H9 (cell line): ENCODE results near the gene PARVB. TPM values are rescaled to one million over a fixed set of nuclear protein-coding genes. Genes with fewer than 3 reads are reported as not detected.

Experiments used
- DNase-seq: peaks from one replicate; pipeline ENCODE4 v3.0.0-alpha.2; 2017
- H2AFZ ChIP-seq: one replicate; pipeline ENCODE4 v1.6.1; 2013; ENCODE audit warnings: mild to moderate bottlenecking, low read length, control low read depth, moderate library complexity
- H2AK5ac ChIP-seq: 2 replicates; pipeline ENCODE4 v1.6.1; 2013; ENCODE audit warnings: low read length, control low read depth, mixed read lengths; ENCODE audit not compliant: insufficient read length
- H2BK120ac ChIP-seq: one replicate; pipeline ENCODE4 v1.6.1; 2013; ENCODE audit warnings: low read depth, mild to moderate bottlenecking, low read length, control low read depth, inconsistent platforms; ENCODE audit not compliant: poor library complexity, severe bottlenecking
- H2BK12ac ChIP-seq: 2 replicates; pipeline ENCODE4 v1.6.1; 2013; ENCODE audit warnings: low read length, control low read depth, mixed read lengths, low read depth; ENCODE audit not compliant: insufficient read length
- H2BK15ac ChIP-seq: 2 replicates; pipeline ENCODE4 v1.6.1; 2013; ENCODE audit warnings: low read depth, low read length, control low read depth
- H2BK20ac ChIP-seq: one replicate; pipeline ENCODE4 v1.6.1; 2013; ENCODE audit warnings: low read depth, mild to moderate bottlenecking, low read length, control low read depth, inconsistent platforms; ENCODE audit not compliant: poor library complexity, severe bottlenecking
- H2BK5ac ChIP-seq: 2 replicates; pipeline ENCODE4 v1.6.1; 2013; ENCODE audit warnings: low read length, control low read depth, mixed read lengths; ENCODE audit not compliant: insufficient read length
- H3K14ac ChIP-seq: 2 replicates; pipeline ENCODE4 v1.6.1; 2013; ENCODE audit warnings: low read length, control low read depth; ENCODE audit not compliant: insufficient read depth
- H3K18ac ChIP-seq: 2 replicates; pipeline ENCODE4 v1.6.1; 2013; ENCODE audit warnings: low read depth, mild to moderate bottlenecking, mixed read lengths, low read length, control low read depth; ENCODE audit not compliant: insufficient read length
- H3K23ac ChIP-seq: 2 replicates; pipeline ENCODE4 v1.6.1; 2013; ENCODE audit warnings: low read length, control low read depth, mixed read lengths, low read depth; ENCODE audit not compliant: insufficient read length
- H3K23me2 ChIP-seq: 2 replicates; pipeline ENCODE4 v1.6.1; 2013; ENCODE audit warnings: low read depth, mild to moderate bottlenecking, mixed read lengths, low read length, control low read depth; ENCODE audit not compliant: insufficient read length, poor library complexity, severe bottlenecking
- H3K27ac ChIP-seq: 2 replicates; pipeline ENCODE4 v1.5.1; 2013; ENCODE audit warnings: low read length, control low read depth, mixed read lengths, low read depth; ENCODE audit not compliant: insufficient read length
- H3K27me3 ChIP-seq: 2 replicates; pipeline ENCODE4 v1.6.1; 2013; ENCODE audit warnings: low read length, control low read depth, inconsistent platforms; ENCODE audit not compliant: insufficient read depth
- H3K4ac ChIP-seq: 2 replicates; pipeline ENCODE4 v1.6.1; 2013; ENCODE audit warnings: low read depth, mild to moderate bottlenecking, control low read depth, inconsistent platforms, low read length, moderate library complexity
- H3K4me1 ChIP-seq: 2 replicates; pipeline ENCODE4 v1.6.1; 2013; ENCODE audit warnings: low read length, control low read depth, inconsistent platforms; ENCODE audit not compliant: insufficient read depth
- H3K4me2 ChIP-seq: 2 replicates; pipeline ENCODE4 v1.6.1; 2013; ENCODE audit warnings: low read length, control low read depth, mixed read lengths; ENCODE audit not compliant: insufficient read length, insufficient read depth
- H3K56ac ChIP-seq: 2 replicates; pipeline ENCODE4 v1.6.1; 2013; ENCODE audit warnings: low read depth, mild to moderate bottlenecking, mixed read lengths, low read length, control low read depth; ENCODE audit not compliant: insufficient read length
- H3K79me1 ChIP-seq: 2 replicates; pipeline ENCODE4 v1.6.1; 2013; ENCODE audit warnings: low read depth, mild to moderate bottlenecking, moderate library complexity, low read length, control low read depth, inconsistent platforms; ENCODE audit not compliant: insufficient read depth, poor library complexity, severe bottlenecking
- H3K79me2 ChIP-seq: 2 replicates; pipeline ENCODE4 v1.6.1; 2013; ENCODE audit warnings: low read length, control low read depth, inconsistent platforms; ENCODE audit not compliant: insufficient read depth
- H3K9ac ChIP-seq: 2 replicates; pipeline ENCODE4 v1.6.1; 2013; ENCODE audit warnings: low read length, control low read depth, mixed read lengths; ENCODE audit not compliant: insufficient read length; ENCODE audit errors: extremely low read depth
- H3K9me3 ChIP-seq: one replicate; pipeline ENCODE4 v1.6.1; 2013; ENCODE audit warnings: low read depth, low read length, inconsistent platforms; ENCODE audit not compliant: control insufficient read depth
- H3T11ph ChIP-seq: one replicate; pipeline ENCODE4 v1.6.1; 2013; ENCODE audit warnings: mild to moderate bottlenecking, low read length, control low read depth, inconsistent platforms
- H4K20me1 ChIP-seq: one replicate; pipeline ENCODE4 v1.6.1; 2013; ENCODE audit not compliant: control insufficient read depth, insufficient read length, insufficient read depth
- H4K5ac ChIP-seq: 2 replicates; pipeline ENCODE4 v1.6.1; 2013; ENCODE audit warnings: low read depth, mild to moderate bottlenecking, mixed read lengths, low read length, control low read depth; ENCODE audit not compliant: insufficient read length
- H4K8ac ChIP-seq: replicated peaks from 2 replicates; pipeline ENCODE4 v1.6.1; 2013; ENCODE audit warnings: low read length, control low read depth, mixed read lengths, low read depth; ENCODE audit not compliant: insufficient read length
- H4K91ac ChIP-seq: 2 replicates; pipeline ENCODE4 v1.6.1; 2013; ENCODE audit warnings: low read depth, mild to moderate bottlenecking, moderate library complexity, mixed read lengths, low read length, control low read depth; ENCODE audit not compliant: insufficient read length
- H3K27ac Mint-ChIP-seq, 3 experiments: 2 replicates in 2 of 3; 3 replicates in 1 of 3; pipeline ENCODE4 v1.8.0; 2020 to 2021; ENCODE audit warnings: mixed read lengths in 3 of 3, mild to moderate bottlenecking in 1 of 3, moderate library complexity in 1 of 3
- H3K27me3 Mint-ChIP-seq: 2 replicates; pipeline ENCODE4 v1.8.0; 2021; ENCODE audit warnings: low read depth, mild to moderate bottlenecking, moderate library complexity, mixed read lengths
- H3K36me3 Mint-ChIP-seq, 3 experiments: 2 replicates in 2 of 3; 3 replicates in 1 of 3; pipeline ENCODE4 v1.8.0; 2020 to 2021; ENCODE audit warnings: low read depth in 3 of 3, mixed read lengths in 3 of 3; ENCODE audit not compliant: insufficient read depth in 1 of 3
- H3K4me1 Mint-ChIP-seq, 2 experiments: 2 replicates each; pipeline ENCODE4 v1.8.0; 2020; ENCODE audit warnings: mixed read lengths in 2 of 2
- H3K4me3 Mint-ChIP-seq, 2 experiments: 2 replicates in 1 of 2; 3 replicates in 1 of 2; pipeline ENCODE4 v1.8.0; 2020 to 2021; ENCODE audit warnings: mild to moderate bottlenecking in 2 of 2, mixed read lengths in 2 of 2, moderate library complexity in 1 of 2
- H3K9me3 Mint-ChIP-seq, 2 experiments: 2 replicates in 1 of 2; 3 replicates in 1 of 2; pipeline ENCODE4 v1.8.0; 2020; ENCODE audit warnings: mild to moderate bottlenecking in 2 of 2, mixed read lengths in 2 of 2, moderate library complexity in 1 of 2
- CTCF ChIP-seq: fragments of 200-600 bp; sonication (generic); conservative IDR thresholded peaks from 3 replicates; pipeline ENCODE4 v1.8.0; 2021; ENCODE audit warnings: antibody characterized with exemption, mild to moderate bottlenecking
- WGBS: extraction: QIAGEN DNeasy Blood & Tissue Kit; methylation state at CpG from one replicate; pipeline ENCODE4 v1.1.7; 2013; ENCODE audit warnings: missing lambda C conversion rate, low lambda C conversion rate, mixed read lengths; ENCODE audit not compliant: insufficient read length; ENCODE audit errors: extremely low coverage; 5-methylcytosine and 5-hydroxymethylcytosine counted together
- total RNA-seq: library from RNA; stranded (reverse); gene quantifications from 2 replicates; pipeline ENCODE4 v1.2.1, GENCODE V29; 2021

Gene PARVB
- total RNA-seq, 1 experiment from 2014 or later: 15.6 TPM

GRCh38 chr22:44205516-44206329 lies 181.6 kb downstream of the PARVB start:
- peaks cover 8% of the 10 kb centered on the region for H3K27me3 Mint-ChIP-seq
- no peak overlapping the region for H4K8ac ChIP-seq
- no peak overlapping the region for H3K27ac ChIP-seq
- no peak overlapping the region for H4K91ac ChIP-seq
- no peak overlapping the region for H3K4ac ChIP-seq
- no peak for DNase-seq
- H3K4me1 Mint-ChIP-seq: peaks cover 0 to 4% of the 10 kb centered on the region in 2 experiments; a peak in 2 of 4 replicates
- H3K4me2 ChIP-seq: no peak overlapping the region
- H3K36me3 Mint-ChIP-seq: peaks cover 0 to 3% (median 0%) of the 10 kb centered on the region in 3 experiments; a peak in 2 of 7 replicates
- no peak overlapping the region for H2AK5ac ChIP-seq
- no peak overlapping the region for H4K5ac ChIP-seq
- no peaks in the 10 kb centered on the region for H4K20me1 ChIP-seq
- H3K27ac Mint-ChIP-seq: no peak overlapping the region; a peak in 1 of 7 replicates
- no peak overlapping the region; the same call in 1 of the 2 replicates for H3K14ac ChIP-seq
- H2BK20ac ChIP-seq: no peak overlapping the region
- H3K27me3 ChIP-seq: no peaks in the 10 kb centered on the region
- no peak overlapping the region for H2AFZ ChIP-seq
- H3K79me2 ChIP-seq: no peaks in the 10 kb centered on the region
- no peaks in the 10 kb centered on the region for H3K4me1 ChIP-seq
- no peaks in the 10 kb centered on the region for H3K23me2 ChIP-seq
- H3K4me3 Mint-ChIP-seq: no peak overlapping the region
- H2BK15ac ChIP-seq: no peak overlapping the region
- no peaks in the 10 kb centered on the region for H3K9me3 ChIP-seq
- no peak overlapping the region for H3K18ac ChIP-seq
- no peak overlapping the region for H2BK5ac ChIP-seq
- no peak overlapping the region for H3K56ac ChIP-seq
- no peak for TF ChIP-seq CTCF
- no peaks in the 10 kb centered on the region for H3K79me1 ChIP-seq
- H2BK120ac ChIP-seq: no peak overlapping the region
- WGBS: no CpG with 5 or more reads among the region's 16 CpGs
- no peak overlapping the region for H2BK12ac ChIP-seq
- peaks cover 0 to 11% of the 10 kb centered on the region in 2 experiments; a peak in 3 of 5 replicates for H3K9me3 Mint-ChIP-seq
- no peak overlapping the region for H3K23ac ChIP-seq
- H3K9ac ChIP-seq: no peak overlapping the region
- no peak overlapping the region for H3T11ph ChIP-seq
